DND-41 (cell line): ENCODE data around the gene CLDN15.

Experiments
- CTCF ChIP-seq: IDR thresholded peaks from 2 replicates; pipeline ENCODE4 v1.5.1; 2012; ENCODE audit warnings: borderline replicate concordance, low read length, moderate library complexity, mild to moderate bottlenecking; ENCODE audit not compliant: poor library complexity, severe bottlenecking; ENCODE audit errors: extremely low read depth
- EZH2 ChIP-seq: IDR thresholded peaks from 3 replicates; pipeline ENCODE4 v1.6.1; 2012; ENCODE audit warnings: borderline replicate concordance, low read depth, mild to moderate bottlenecking, moderate library complexity, low read length, inconsistent platforms; ENCODE audit not compliant: severe bottlenecking

GRCh38 chr7:101198476-101198875, 39.1 kb downstream of the CLDN15 start:
- TF ChIP-seq CTCF (no peak), EZH2 (no peak)
